HG03565 (cell line): ENCODE results near the gene EP400.
"Not testable (repeated sequence)": the region's sequence is repeated elsewhere in the genome, so short reads cannot be mapped to it uniquely, and the experiment has no call there.

ENCODE experiments used
- ATAC-seq: cut with Tn5 transposase; IDR thresholded peaks from one replicate; pipeline ENCODE4 v1.9.1; 2021; ENCODE audit warnings: mild to moderate bottlenecking, moderate library complexity; ENCODE audit not compliant: unreplicated experiment

The EP400 gene

GRCh38 chr12:132040906-132041606 is 91.3 kb downstream of the EP400 start:
- no peak for ATAC-seq

GRCh38 chr12:132043216-132043615 is 93.5 kb downstream of the EP400 start:
- no peak for ATAC-seq

GRCh38 chr12:132043770-132044467 is 94.2 kb downstream of the EP400 start:
- ATAC-seq = no peak

GRCh38 chr12:132044661-132045412 is 95.1 kb downstream of the EP400 start:
- no peak for ATAC-seq

- no peak for ATAC-seq
Measured at GRCh38 chr12:132045751-132046150, 96.0 kb downstream of the EP400 start.

GRCh38 chr12:132046561-132046960 is 96.8 kb downstream of the EP400 start:
- ATAC-seq = no peak

- ATAC-seq = not testable (repeated sequence)
Measured at GRCh38 chr12:132047630-132048029, 97.9 kb downstream of the EP400 start.

- ATAC-seq = no peak
Measured at GRCh38 chr12:132049442-132049841, 99.7 kb downstream of the EP400 start.

GRCh38 chr12:132049876-132050275 is 100.1 kb downstream of the EP400 start:
- ATAC-seq = no peak

GRCh38 chr12:132051718-132052117 is 102.0 kb downstream of the EP400 start:
- not testable (repeated sequence) for ATAC-seq

- no peak for ATAC-seq
Measured at GRCh38 chr12:132052196-132052932, 102.6 kb downstream of the EP400 start.

- no peak for ATAC-seq
Measured at GRCh38 chr12:132053338-132054330, 103.9 kb downstream of the EP400 start.

- no peak for ATAC-seq
Measured at GRCh38 chr12:132054983-132055382, 105.2 kb downstream of the EP400 start.

GRCh38 chr12:132055535-132056096 is 105.9 kb downstream of the EP400 start:
- ATAC-seq = no peak

- ATAC-seq = no peak
Measured at GRCh38 chr12:132056320-132056719, 106.6 kb downstream of the EP400 start.

GRCh38 chr12:132056951-132057350 is 107.2 kb downstream of the EP400 start:
- no peak for ATAC-seq

GRCh38 chr12:132057691-132058090 is 107.9 kb downstream of the EP400 start:
- ATAC-seq = no peak

- ATAC-seq = no peak
Measured at GRCh38 chr12:132061197-132061596, 111.5 kb downstream of the EP400 start.

GRCh38 chr12:132061641-132062430 is 112.1 kb downstream of the EP400 start:
- ATAC-seq = no peak
